Activated naive CD4-positive, alpha-beta T cell treated with anti-CD3 and anti-CD28 coated beads for 36 hours (primary cell): ENCODE data around the gene CEP55. TPM values are rescaled to one million over a fixed set of nuclear protein-coding genes. Genes with fewer than 3 reads are reported as not detected.
A peak's percentile ranks its signal among the peaks of the same experiment; 100 is the strongest.
"Not testable (repeated sequence)": the region's sequence is repeated elsewhere in the genome, so short reads cannot be mapped to it uniquely, and the experiment has no call there.

Source experiments
- CTCF ChIA-PET: fragments of 350-600 bp; sonication (Branson Sonifier 250); formaldehyde crosslinking; loops from one replicate; lab custom pipeline; 2021; ENCODE audit warnings: antibody characterized with exemption; lab: Charles Lee
- DNase-seq: peaks from one replicate; pipeline ENCODE4 v3.0.0-alpha.2; 2020
- H3K27ac Mint-ChIP-seq: one replicate; pipeline ENCODE4 v1.8.0; 2021; ENCODE audit warnings: mild to moderate bottlenecking, mixed read lengths
- H3K27me3 Mint-ChIP-seq: one replicate; pipeline ENCODE4 v1.8.0; 2021; ENCODE audit warnings: low read depth, mixed read lengths
- H3K36me3 Mint-ChIP-seq: one replicate; pipeline ENCODE4 v1.8.0; 2021; ENCODE audit warnings: low read depth, mixed read lengths
- H3K4me1 Mint-ChIP-seq: one replicate; pipeline ENCODE4 v1.8.0; 2021; ENCODE audit warnings: low read depth, mixed read lengths
- H3K4me3 Mint-ChIP-seq: one replicate; pipeline ENCODE4 v1.8.0; 2021; ENCODE audit warnings: mild to moderate bottlenecking, moderate library complexity, mixed read lengths
- H3K9me3 Mint-ChIP-seq: one replicate; pipeline ENCODE4 v1.8.0; 2021; ENCODE audit warnings: mixed read lengths
- intact Hi-C: fragments of 100-400 bp; cut with micrococcal nuclease; formaldehyde crosslinking; loops from one replicate; pipeline ENCODE4 v1.15.1; 2023
- total RNA-seq, 2 experiments: library from RNA; stranded (reverse); gene quantifications; one replicate each; pipeline ENCODE4 v1.2.3, GENCODE V29; 2021

The CEP55 gene
- total RNA-seq, 2 experiments from 2014 or later: 64.4 to 68.2 TPM

DNA sequence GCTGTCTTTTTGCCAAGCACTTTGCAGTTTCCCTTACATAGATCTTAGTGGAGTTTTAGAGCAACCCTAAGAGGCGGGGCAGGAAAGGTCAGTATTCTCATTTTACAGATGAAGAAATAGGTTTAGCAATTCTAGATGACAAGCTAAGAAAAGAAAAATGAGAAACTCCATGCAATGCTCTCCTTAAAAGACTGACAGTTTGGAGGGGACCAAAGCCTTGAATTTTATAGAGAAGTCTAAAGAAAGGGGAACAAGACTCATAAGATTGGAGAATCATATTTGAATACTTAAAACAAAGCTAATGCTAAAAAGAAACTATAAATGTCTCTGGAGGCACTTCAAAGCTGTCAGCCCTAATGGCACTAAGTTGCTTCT is 19.6 kb downstream of the CEP55 start:
- intact Hi-C loops: no loop called here
- H3K27ac Mint-ChIP-seq: no peak overlapping the region
- CTCF ChIA-PET: interaction anchor here (0.6 to 1.5 kb wide), 3 partner anchors 12 to 33 kb away, joined by 3 to 4 read pairs (median 3); no protein-coding TSS in a partner anchor

DNA sequence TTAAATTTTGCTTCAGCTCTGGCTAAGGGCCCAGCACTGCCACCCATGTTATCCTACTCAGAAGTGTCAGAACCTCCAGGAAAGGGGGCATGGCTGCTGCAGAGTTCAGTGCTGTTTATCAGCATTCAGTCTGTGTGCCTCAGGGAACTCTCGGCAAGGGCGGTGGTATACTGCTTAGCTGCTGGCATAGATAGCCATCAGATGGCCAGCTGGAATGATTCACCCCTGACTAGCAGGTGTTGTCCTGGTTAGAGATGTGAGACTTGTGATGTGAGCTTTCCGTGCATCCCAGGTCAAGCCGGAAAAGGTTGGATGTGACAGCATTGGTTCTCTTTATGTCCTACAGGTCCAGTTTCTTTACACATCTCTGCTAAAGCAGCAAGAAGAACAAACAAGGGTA is 22.1 kb downstream of the CEP55 start:
- Mint-ChIP-seq H3K27ac (no peak overlapping the region), H3K27me3 (peaks cover 5% of the 10 kb centered on the region), H3K4me1 (no peaks in the 10 kb centered on the region), H3K9me3 (peaks cover 9% of the 10 kb centered on the region), H3K4me3 (no peak overlapping the region), H3K36me3 (peaks cover 51% of the 10 kb centered on the region)
- intact Hi-C loops: no loop called here
- no peak for DNase-seq
- CTCF ChIA-PET: no interaction called here

More for the DNA sequence above, 19.6 kb downstream of the CEP55 start:
- Mint-ChIP-seq H3K9me3 (peaks cover 3% of the 10 kb centered on the region), H3K4me1 (no peaks in the 10 kb centered on the region), H3K36me3 (peaks cover 41% of the 10 kb centered on the region), H3K4me3 (no peak overlapping the region), H3K27me3 (peaks cover 2% of the 10 kb centered on the region)
- no peak for DNase-seq

DNA sequence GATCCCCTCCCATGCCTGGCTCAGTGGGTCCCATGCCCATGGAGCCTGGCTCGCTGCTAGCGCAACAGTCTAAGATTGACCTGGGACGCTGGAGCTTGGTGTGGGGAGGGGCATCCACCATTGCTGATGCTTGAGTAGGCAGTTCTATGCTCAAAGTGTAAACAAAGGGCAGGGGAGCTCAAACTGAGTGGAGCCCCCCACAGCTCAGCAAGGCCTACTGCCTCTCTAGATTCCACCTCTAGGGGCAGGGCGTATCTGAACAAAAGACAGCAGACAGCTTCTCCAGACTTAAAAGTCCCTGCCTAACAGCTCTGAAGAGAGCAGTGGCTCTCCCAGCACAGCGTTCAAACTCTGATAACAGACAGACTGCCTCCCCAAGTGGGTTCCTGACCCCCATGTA is 38.9 kb downstream of the CEP55 start:
- no peaks in the 10 kb centered on the region for H3K9me3 Mint-ChIP-seq
- intact Hi-C loops: no loop called here
- CTCF ChIA-PET: no interaction called here

DNA sequence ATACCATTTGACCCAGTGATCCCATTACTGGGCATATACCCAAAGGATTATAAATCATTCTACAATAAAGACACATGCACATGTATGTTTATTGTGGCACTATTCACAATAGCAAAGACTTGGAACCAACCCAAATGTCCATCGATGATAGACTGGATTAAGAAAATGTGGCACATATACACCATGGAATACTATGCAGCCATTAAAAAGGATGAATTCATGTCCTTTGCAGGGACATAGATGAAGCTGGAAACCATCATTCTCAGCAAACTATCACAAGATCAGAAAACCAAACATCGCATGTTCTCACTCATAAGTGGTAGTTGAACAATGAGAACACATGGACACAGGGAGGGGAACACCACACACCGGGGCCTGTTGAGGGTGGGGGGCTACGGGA is 44.5 kb downstream of the CEP55 start:
- H3K27ac Mint-ChIP-seq, H3K9me3 Mint-ChIP-seq, H3K36me3 Mint-ChIP-seq, H3K4me3 Mint-ChIP-seq, CTCF ChIA-PET, H3K4me1 Mint-ChIP-seq, H3K27me3 Mint-ChIP-seq, DNase-seq, intact Hi-C loops: not testable (repeated sequence)

More for the DNA sequence above, 38.9 kb downstream of the CEP55 start:
- Mint-ChIP-seq H3K4me1 (no peaks in the 10 kb centered on the region), H3K4me3 (no peak overlapping the region), H3K36me3 (peaks cover 3% of the 10 kb centered on the region), H3K27me3 (peaks cover 6% of the 10 kb centered on the region), H3K27ac (no peak overlapping the region)
- DNase-seq: no peak

DNA sequence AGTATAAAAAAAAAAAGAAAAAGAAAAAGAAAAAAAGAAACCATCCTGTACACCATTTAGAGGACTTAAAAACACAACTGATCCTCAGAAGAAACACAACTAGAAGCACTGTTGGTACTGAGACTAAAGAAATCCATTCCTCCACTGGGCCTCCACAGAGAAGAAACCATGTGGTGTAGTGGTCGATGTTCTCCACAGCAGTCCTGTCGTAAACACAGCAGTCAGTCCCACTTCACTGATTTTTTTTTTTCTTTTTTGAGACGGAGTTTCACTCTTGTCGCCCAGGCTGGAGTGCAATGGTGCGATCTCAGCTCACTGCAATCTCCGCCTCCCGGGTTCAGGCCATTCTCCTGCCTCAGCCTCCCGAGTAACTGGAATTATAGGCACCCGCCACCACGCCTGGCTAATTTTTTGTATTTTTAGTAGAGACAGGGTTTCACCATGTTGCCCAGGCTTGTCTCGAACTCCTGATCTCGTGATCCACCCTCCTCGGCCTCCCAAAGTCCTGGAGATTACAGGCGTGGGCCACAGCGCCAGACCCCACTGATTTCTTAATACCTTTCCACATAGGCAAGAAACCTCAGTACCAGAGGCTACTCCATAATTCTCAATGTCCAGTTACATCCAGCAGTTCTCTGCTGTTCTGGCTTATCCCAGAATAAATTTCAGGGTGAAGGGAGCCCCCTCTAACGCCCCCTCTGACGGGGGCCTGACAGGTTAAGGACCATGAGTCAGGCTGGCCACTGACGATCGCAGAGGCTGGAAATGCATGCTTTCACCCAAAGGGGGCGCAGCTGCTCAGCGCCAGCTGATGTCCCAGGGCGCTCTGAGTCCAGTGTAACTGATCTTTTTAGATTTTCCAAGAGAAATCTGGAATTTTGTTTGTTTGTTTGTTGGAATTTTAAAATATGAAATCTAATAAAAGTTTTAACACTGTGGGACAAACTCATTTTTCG is 45.3 kb downstream of the CEP55 start:
- no peaks in the 10 kb centered on the region for H3K4me1 Mint-ChIP-seq
- peaks cover 6% of the 10 kb centered on the region for H3K27me3 Mint-ChIP-seq
- peak; percentile 51 for DNase-seq
- CTCF ChIA-PET: interaction anchor here (0.8 to 1.0 kb wide), 2 partner anchors 28 to 304 kb away, joined by 3 read pairs; no protein-coding TSS in a partner anchor
- intact Hi-C loops: no loop called here
- H3K36me3 Mint-ChIP-seq: no peaks in the 10 kb centered on the region
- no peaks in the 10 kb centered on the region for H3K9me3 Mint-ChIP-seq
- no peak overlapping the region for H3K4me3 Mint-ChIP-seq
- no peak overlapping the region for H3K27ac Mint-ChIP-seq

DNA sequence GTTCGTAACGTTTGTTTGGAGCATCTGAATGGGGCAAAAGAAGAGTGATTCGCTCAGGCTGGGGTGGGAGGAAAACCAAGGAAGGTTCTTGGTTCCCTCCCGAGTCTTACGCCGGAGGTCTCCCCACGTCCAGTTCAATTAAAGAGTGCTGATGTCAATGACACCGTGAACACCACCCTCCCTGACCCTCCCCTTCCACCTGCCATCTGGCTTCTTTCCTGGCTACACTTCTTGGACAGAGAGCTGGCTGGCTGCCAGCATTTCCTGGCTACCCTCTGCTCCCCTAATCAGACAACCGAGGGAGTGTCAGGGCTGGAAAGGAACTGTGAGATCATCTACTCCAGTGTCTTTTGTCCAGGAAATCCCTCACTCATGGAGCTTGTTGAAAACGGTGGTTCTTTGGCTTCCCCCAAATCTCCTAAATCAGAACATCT is 46.0 kb downstream of the CEP55 start:
- intact Hi-C loops: no loop called here

DNA sequence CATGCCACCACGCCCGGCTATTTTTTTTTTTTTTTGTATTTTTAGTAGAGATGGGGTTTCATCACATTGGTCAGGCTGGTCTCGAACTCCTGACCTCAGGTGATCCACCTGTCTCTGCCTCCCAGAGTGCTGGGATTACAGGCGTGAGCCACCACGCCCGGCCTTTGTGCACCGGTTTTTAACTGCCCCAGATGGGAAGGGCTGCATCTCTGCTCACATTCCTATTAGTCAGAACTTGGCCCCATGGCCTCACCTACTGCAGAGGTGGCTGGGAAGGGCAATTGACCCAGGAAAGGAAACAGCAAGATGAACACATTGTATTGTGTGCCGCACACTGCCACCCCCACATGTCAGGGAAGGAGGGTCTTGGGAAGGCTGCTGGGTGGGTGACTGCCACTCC is 50.6 kb downstream of the CEP55 start:
- H3K4me3 Mint-ChIP-seq, H3K9me3 Mint-ChIP-seq, CTCF ChIA-PET, H3K27ac Mint-ChIP-seq, H3K4me1 Mint-ChIP-seq, H3K36me3 Mint-ChIP-seq, intact Hi-C loops, H3K27me3 Mint-ChIP-seq, DNase-seq: not testable (repeated sequence)

More for the DNA sequence above, 46.0 kb downstream of the CEP55 start:
- DNase-seq: no peak
- peaks cover 3% of the 10 kb centered on the region for H3K27me3 Mint-ChIP-seq
- H3K9me3 Mint-ChIP-seq: no peaks in the 10 kb centered on the region
- H3K27ac Mint-ChIP-seq: no peak overlapping the region
- no peak overlapping the region for H3K4me3 Mint-ChIP-seq
- CTCF ChIA-PET: interaction anchor here (0.6 to 1.0 kb wide), 3 partner anchors 29 to 315 kb away, joined by 3 read pairs; no protein-coding TSS in a partner anchor
- H3K36me3 Mint-ChIP-seq: no peaks in the 10 kb centered on the region
- no peaks in the 10 kb centered on the region for H3K4me1 Mint-ChIP-seq

DNA sequence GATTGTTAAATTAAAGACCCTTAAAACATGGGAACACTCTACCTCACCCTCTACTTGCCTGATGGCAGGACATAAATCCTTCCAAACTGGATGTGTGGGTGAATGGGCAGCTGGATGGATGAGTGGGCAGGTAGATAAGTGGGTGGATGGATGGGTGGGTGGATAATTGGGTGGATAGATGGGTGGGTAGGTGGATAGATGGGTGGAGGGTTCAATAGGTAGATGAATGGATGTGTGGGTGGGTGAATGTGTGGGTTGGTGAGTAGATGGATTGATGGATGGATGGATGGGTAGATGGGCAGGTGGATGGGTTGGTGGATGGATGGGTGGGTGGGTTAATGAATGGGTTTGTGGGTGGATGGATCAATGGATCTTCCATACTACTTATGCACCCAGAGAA is 51.1 kb downstream of the CEP55 start:
- Mint-ChIP-seq H3K4me1 (no peaks in the 10 kb centered on the region), H3K4me3 (no peak overlapping the region), H3K9me3 (no peaks in the 10 kb centered on the region), H3K36me3 (no peaks in the 10 kb centered on the region), H3K27ac (no peak overlapping the region), H3K27me3 (no peaks in the 10 kb centered on the region)
- CTCF ChIA-PET: no interaction called here
- no peak for DNase-seq
- intact Hi-C loops: no loop called here

DNA sequence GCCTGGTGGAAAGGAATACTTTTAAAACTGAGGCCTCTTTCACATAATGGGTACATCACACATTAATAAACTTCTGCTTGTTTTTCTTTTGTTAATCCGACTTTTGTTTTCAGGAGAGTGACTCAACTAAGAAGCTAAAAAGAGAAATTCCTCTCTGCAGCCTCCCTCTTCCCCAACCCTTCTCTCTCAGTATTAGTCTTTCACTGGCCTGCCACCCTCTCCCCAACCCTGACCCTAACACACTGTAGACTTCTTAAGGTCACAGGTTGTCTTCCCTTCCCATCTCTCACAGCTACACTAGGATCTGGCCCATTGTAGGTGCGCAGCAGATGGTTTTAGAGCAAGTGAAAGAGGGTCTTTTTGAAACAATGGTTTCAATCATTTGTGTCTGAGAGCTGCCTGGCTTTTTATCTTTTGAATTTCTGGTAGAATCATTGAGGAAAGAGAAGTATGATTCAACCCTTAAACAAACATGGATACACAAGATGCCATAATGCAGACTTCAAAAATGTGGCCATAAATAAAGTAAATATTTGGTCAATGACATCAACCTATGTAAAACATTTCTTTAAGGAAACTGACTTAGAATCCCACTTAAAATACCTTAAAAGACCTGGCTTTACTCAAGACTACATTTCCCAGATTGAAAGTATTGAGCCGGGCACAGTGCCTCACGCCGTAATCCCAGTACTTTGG is 52.1 kb downstream of the CEP55 start:
- CTCF ChIA-PET: interaction anchor here (0.7 kb wide), 1 partner anchor 153 kb away, joined by 5 read pairs; no protein-coding TSS in a partner anchor
- no peaks in the 10 kb centered on the region for H3K27me3 Mint-ChIP-seq

DNA sequence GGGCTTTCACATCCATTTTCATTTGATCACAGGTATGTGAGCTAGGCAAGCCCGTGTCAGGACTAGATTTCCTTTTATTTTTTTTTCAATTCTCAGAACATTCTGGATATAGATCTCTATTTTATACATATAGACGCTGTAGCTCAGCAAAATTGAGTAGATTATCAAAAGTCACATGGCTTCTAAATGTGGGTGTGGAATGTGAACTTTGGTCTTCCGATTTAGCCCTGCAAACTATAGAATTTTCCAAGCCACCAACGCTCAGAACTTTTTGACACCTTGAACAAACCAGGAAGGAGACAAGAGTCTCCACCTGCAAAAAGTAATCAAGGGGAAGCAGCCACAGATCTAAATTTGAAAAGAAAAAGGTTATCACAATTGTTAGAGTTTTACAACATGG is 54.2 kb downstream of the CEP55 start:
- intact Hi-C loops: no loop called here
- CTCF ChIA-PET: no interaction called here
- Mint-ChIP-seq H3K4me1 (no peaks in the 10 kb centered on the region), H3K9me3 (no peaks in the 10 kb centered on the region), H3K4me3 (no peak overlapping the region), H3K36me3 (no peaks in the 10 kb centered on the region), H3K27ac (no peak overlapping the region), H3K27me3 (peaks cover 3% of the 10 kb centered on the region)
- DNase-seq: no peak

More for the DNA sequence above, 52.1 kb downstream of the CEP55 start:
- Mint-ChIP-seq H3K36me3 (no peaks in the 10 kb centered on the region), H3K9me3 (no peaks in the 10 kb centered on the region), H3K4me3 (no peak overlapping the region), H3K4me1 (no peaks in the 10 kb centered on the region), H3K27ac (no peak overlapping the region)
- no peak for DNase-seq
- intact Hi-C loops: no loop called here

DNA sequence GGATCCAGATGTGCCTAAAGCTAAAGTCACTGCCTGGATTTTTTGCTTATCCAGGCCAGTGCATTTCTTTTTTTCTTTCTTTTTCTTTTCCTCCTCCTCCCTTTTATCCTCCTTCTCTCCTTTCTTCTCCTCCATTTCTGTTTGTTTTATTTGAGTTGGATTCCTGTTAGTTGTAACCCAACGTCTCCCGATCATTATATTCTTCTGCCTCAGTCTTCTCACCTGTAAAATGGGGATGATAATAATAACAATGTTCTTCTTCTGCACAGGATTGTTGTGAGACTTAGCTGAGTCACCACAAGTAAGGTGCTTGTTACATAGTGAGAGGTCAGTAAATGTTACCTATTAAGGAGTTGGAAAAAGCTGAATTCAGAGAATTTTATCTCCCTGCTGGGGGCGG is 56.4 kb downstream of the CEP55 start:
- DNase-seq: no peak
- CTCF ChIA-PET: no interaction called here
- H3K27ac Mint-ChIP-seq: no peak overlapping the region
- H3K4me3 Mint-ChIP-seq: no peak overlapping the region
- intact Hi-C loops: no loop called here
- no peaks in the 10 kb centered on the region for H3K4me1 Mint-ChIP-seq
- no peaks in the 10 kb centered on the region for H3K36me3 Mint-ChIP-seq
- H3K27me3 Mint-ChIP-seq: peaks cover 6% of the 10 kb centered on the region
- H3K9me3 Mint-ChIP-seq: no peaks in the 10 kb centered on the region
